HG02759 (cell line): ENCODE measurements around the gene TMOD1.
"Not testable (repeated sequence)": the region's sequence is repeated elsewhere in the genome, so short reads cannot be mapped to it uniquely, and the experiment has no call there.

Experiments used
- ATAC-seq: cut with Tn5 transposase; IDR thresholded peaks from one replicate; pipeline ENCODE4 v1.9.1; 2021; ENCODE audit warnings: mild to moderate bottlenecking, moderate library complexity; ENCODE audit not compliant: unreplicated experiment

The TMOD1 gene

DNA sequence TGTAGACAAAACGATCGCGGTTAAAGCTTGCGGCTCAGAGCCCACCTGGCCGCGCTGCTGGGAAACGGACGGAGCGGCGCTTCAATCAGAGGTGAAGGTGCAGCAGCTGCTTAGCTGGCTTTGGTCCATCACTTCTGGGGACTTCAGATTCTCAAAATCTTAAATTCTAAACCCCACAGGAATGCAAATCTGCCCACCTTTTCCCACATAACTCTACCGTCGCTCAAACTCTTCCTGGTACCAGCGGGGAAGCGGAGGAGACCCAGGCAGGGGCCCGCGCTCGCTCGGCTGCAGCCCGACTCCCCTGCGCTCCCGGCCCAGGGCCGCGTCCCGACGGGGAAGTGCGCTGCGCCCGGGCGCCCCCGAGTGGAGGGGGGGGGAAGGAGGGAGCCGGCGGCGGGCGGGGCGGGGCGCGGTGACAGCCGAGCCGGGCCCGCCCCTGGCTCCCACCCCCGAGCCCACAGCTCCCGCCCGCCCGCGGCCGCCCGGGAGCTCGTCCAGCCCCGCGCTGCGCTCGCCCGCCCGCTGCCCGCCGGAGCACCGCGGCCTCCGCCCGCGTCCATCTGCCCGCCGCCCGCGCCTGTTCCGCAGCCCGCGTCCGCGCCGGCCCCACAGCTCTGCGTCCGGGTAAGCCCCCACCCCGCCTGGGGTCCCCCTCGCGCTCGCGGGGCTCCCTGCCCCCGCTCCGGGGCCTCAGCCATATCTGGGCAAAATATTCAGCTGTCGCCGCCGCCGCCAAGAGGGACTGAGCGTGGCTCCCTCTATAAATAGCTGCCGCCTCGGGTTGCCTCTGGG is at the start of gene TMOD1:
Gene TMOD1, plus strand, starts transcription at position 490 of the 795 bp plus-strand sequence. CDS start 22,523 bp downstream, outside the sequence.
- peak; percentile 70 for ATAC-seq

DNA sequence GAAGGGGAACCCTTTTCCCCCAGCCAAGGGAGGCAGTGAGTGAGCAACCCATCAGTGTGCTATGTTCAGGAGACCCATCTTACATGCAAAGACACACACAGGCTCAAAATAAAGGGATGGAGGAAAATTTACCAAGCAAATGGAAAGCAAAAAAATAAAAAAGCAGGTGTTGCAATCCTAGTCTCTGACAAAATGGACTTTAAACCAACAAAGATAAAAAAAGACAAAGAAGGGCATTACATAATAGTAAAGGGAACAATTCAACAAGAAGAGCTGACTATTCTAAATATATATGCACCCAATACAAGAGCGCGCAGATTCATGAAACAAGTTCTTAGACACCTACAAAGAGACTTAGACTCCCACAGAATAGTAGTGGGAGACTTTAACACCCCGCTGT is 47.9 kb upstream of the TMOD1 start:
- not testable (repeated sequence) for ATAC-seq

GRCh38 chr9:97456841-97457240 is 44.6 kb upstream of the TMOD1 start:
- not testable (repeated sequence) for ATAC-seq

GRCh38 chr9:97459326-97459725 is 42.1 kb upstream of the TMOD1 start:
- ATAC-seq = no peak

GRCh38 chr9:97462159-97462558 is 39.3 kb upstream of the TMOD1 start:
- ATAC-seq = no peak

DNA sequence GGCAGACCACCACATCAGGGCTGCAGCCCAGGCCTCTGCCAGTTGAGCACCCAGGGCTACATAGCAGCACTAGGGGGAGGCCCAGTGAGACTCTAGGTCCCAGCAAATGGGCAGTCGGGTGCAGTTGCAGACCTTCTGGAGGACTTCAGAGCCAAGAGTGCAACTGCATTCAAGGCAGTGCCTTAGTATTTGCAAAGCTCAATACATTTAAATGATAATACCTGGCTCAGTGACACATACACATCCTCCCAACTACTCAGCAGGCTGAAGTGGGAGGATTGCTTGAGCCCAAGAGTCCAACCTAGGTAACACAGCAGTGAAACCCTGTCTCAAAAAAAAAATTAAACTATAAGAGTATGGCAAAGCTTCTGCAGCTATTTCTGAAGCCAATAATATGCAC is 38.6 kb upstream of the TMOD1 start:
- ATAC-seq = no peak

- ATAC-seq = peak; percentile 79
These were observed 32.6 kb upstream of the TMOD1 start for GRCh38 chr9:97468658-97469448.

- ATAC-seq = no peak
These were observed 31.4 kb upstream of the TMOD1 start for GRCh38 chr9:97470076-97470475.

GRCh38 chr9:97473717-97474116 is 27.7 kb upstream of the TMOD1 start:
- ATAC-seq = no peak

GRCh38 chr9:97474372-97474925 is 27.0 kb upstream of the TMOD1 start:
- ATAC-seq = no peak

GRCh38 chr9:97475059-97475458 is 26.4 kb upstream of the TMOD1 start:
- ATAC-seq = no peak

DNA sequence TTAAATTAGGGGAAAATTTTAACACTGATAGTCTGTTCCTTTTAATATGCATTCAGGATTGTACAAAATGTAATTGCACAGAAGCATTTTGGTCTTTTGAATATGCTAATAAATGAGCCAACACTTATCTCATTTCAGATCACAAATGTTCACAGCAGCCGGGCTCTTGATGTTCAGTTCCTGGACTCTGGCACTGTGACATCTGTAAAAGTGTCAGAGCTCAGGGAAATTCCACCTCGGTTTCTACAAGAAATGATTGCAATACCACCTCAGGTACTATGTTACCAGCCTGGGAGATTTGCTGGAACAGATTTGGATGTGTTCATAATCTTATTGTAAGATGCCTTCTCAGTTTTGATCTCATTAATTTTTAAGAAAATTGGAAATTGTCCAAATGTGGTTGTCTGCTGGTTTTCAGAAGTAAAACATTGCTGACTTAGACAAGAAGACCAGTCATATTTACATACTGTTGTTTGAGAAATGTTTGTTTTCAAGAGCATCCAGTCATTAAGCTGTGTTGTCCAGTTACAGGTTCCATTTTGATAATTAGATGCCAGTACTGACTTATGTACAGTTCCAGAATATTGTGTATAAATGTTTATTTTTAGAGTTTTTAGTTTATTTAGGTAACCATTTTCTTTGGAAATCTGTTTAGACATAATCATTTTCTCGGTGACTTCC is 23.0 kb upstream of the TMOD1 start:
- no peak for ATAC-seq

DNA sequence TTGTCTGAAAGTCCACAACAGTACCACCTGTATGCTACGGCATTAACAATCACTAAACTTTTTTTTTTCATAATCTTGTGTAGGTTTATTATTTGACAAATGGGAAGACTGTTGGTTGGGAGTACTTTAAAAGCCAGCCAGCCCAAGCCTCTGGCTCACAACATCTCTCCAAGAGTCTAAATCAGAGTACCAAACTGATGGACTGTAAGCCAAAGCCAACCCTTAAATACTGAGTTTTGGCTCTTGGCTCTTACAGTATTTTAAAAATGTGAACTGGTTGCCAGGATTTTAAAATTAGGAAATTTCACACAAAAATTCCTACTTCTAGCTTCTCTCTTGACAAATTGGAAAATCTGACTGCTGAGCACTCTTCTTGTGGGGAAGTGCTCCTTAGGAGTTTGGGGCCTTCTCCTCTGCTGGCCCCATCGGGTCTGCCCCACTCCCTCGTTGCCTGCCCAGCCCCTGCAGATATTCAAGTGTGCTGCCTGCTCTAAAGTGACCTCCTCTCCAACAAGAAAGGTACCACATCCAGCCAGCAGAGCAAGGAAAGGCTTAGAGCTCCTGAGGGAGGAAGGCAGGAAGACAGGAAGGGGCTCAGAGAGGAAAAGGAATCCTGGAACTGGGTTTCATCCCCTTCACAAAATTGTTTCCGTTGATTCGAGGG is 21.8 kb upstream of the TMOD1 start:
- no peak for ATAC-seq

GRCh38 chr9:97480174-97480573 is 21.3 kb upstream of the TMOD1 start:
- ATAC-seq = no peak

- no peak for ATAC-seq
These were observed 20.7 kb upstream of the TMOD1 start for GRCh38 chr9:97480749-97481148.

DNA sequence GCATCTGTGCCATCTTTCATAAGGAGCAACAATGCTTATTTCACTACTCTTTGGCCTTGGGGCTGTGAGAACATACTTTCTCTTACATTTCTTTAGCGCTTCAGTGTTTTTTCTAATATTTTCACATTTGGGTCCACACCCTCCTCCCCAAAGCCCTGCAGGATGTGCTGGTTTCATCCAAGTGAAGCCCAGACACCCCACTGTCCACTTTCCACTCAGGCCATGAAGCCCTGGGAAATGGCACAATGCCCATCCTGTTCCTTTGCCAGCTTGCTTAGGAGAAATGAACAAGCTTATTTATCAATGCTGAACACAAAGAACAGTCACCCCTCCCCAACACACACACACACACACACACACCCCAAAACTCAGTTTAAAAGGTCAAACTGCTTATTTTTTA is 17.3 kb upstream of the TMOD1 start:
- no peak for ATAC-seq

DNA sequence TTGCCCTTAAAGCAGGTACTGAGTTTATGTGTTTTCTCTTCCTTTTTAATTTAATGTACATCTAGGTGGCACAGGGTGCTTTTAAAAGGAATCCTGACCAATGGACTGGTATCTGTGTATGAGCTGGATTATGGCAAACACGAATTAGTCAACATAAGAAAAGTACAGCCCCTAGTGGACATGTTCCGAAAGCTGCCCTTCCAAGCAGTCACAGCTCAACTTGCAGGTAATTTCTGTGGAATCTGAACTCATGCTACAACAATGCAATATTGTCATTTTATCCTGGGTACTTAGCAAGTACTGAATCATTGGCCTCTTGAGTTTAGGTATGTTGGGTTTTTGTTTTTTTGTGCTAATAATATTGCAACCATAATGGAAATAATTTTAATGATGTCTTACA is 14.4 kb upstream of the TMOD1 start:
- no peak for ATAC-seq

DNA sequence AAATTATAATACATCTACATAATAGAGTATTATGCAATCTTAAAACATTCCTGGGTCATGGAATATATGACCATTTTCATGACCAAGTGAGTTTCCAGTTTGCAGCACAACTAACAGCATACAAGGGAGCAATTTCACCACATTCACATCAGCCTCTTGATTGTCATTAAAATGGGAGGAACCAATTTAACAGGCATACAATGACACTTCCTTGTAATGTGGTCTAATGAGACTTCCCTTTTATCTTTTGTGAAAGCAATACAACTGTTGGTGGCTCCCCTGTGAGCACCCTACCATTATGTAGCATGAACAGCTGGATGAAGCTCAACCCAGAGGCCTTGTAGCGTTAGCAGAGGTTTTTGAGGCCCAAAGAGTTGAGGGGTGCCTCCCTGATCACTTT is 13.6 kb upstream of the TMOD1 start:
- ATAC-seq = no peak

DNA sequence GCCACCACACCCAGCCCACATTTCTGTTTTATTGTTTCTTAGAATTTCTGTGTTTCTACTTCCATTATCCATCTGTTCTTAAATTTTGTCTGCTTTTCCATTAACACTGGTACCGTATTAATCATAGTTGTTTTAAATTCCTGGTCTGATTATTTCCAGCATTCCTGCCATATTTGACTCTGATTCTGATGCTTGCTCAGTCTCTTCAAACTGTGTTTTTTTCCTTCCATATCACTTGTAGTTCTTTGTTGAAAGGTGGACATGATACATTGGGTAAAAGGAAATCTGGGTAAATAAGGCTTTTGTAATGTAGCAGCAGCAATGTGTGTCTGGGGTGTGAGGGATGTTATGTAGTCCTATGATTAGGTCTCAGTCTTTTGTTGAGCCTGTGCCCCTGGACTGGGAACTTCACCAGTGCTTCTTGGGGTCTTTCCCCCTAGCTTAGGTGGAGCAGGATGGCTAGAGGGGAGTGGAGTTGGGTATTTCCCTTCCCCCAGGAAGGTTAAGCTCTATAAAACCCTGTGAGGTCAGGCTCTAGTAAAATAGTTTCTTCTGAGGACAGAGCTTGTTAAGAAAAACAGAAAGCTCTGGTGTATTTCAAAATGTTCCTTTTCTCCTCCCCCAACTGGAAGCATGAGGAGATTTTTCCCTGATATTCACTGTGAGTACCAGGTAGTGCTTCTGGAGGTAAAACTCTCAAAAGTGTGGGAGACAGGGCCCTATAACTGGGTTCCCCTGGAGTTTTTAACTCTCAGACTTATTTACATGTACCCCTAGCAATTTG is 10.1 kb upstream of the TMOD1 start:
- no peak for ATAC-seq
